Measurements from ENCODE around the gene R3HDML.

R3HDML gene

DNA sequence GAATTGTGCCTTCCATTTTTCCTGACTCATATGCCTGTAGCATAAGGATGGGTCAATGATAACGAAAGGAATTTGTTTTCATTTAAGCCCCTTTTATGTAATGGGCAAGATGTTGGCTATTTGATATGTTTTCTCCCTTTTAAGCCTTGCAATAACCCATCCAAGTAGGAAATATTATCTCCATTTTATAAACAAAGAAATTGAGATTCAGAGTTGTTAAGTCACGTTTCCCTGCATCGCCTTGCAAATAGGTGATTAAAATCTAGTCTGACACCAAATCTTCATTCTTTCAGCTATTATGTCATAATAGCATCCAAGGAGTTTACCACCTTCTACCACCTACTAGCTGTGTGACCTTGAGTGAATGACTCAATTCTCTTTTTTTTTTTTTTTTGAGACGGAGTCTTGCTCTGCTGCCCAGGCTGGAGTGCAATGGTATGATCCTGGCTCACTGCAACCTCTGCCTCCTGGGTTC, 25.7 kb downstream of the R3HDML start:
- H3K27ac ChIP-seq (replicated peaks), result no peak overlapping the region
- TF ChIP-seq, protein P1, sequence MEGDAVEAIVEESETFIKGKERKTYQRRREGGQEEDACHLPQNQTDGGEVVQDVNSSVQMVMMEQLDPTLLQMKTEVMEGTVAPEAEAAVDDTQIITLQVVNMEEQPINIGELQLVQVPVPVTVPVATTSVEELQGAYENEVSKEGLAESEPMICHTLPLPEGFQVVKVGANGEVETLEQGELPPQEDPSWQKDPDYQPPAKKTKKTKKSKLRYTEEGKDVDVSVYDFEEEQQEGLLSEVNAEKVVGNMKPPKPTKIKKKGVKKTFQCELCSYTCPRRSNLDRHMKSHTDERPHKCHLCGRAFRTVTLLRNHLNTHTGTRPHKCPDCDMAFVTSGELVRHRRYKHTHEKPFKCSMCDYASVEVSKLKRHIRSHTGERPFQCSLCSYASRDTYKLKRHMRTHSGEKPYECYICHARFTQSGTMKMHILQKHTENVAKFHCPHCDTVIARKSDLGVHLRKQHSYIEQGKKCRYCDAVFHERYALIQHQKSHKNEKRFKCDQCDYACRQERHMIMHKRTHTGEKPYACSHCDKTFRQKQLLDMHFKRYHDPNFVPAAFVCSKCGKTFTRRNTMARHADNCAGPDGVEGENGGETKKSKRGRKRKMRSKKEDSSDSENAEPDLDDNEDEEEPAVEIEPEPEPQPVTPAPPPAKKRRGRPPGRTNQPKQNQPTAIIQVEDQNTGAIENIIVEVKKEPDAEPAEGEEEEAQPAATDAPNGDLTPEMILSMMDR (IDR thresholded peaks at IDR 0.05; ENCODE audit: insufficient read depth, low read length), result no peak
- no peak for TF ChIP-seq POLR2AphosphoS5 (IDR thresholded peaks at IDR 0.05; ENCODE audit: low read depth)
- TF ChIP-seq GABPA (IDR thresholded peaks at IDR 0.05; ENCODE audit: low read depth), result no peak
- TF ChIP-seq, protein P2, sequence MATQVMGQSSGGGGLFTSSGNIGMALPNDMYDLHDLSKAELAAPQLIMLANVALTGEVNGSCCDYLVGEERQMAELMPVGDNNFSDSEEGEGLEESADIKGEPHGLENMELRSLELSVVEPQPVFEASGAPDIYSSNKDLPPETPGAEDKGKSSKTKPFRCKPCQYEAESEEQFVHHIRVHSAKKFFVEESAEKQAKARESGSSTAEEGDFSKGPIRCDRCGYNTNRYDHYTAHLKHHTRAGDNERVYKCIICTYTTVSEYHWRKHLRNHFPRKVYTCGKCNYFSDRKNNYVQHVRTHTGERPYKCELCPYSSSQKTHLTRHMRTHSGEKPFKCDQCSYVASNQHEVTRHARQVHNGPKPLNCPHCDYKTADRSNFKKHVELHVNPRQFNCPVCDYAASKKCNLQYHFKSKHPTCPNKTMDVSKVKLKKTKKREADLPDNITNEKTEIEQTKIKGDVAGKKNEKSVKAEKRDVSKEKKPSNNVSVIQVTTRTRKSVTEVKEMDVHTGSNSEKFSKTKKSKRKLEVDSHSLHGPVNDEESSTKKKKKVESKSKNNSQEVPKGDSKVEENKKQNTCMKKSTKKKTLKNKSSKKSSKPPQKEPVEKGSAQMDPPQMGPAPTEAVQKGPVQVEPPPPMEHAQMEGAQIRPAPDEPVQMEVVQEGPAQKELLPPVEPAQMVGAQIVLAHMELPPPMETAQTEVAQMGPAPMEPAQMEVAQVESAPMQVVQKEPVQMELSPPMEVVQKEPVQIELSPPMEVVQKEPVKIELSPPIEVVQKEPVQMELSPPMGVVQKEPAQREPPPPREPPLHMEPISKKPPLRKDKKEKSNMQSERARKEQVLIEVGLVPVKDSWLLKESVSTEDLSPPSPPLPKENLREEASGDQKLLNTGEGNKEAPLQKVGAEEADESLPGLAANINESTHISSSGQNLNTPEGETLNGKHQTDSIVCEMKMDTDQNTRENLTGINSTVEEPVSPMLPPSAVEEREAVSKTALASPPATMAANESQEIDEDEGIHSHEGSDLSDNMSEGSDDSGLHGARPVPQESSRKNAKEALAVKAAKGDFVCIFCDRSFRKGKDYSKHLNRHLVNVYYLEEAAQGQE (IDR thresholded peaks at IDR 0.05; ENCODE audit: insufficient replicate concordance, low read depth), result no peak
- TF ChIP-seq SPI1 (IDR thresholded peaks at IDR 0.05; ENCODE audit: borderline replicate concordance, low read depth), result no peak
- peaks cover under 1% of the 10 kb centered on the region for H3K27me3 ChIP-seq (ENCODE audit: insufficient read depth, poor library complexity, severe bottlenecking)
- DNase-seq (ENCODE audit: low read depth in 1 of 2, low spot score in 1 of 2), result no peak
- no peak overlapping the region for H3K4me3 ChIP-seq (replicated peaks; ENCODE audit: insufficient read depth, low read length)

DNA sequence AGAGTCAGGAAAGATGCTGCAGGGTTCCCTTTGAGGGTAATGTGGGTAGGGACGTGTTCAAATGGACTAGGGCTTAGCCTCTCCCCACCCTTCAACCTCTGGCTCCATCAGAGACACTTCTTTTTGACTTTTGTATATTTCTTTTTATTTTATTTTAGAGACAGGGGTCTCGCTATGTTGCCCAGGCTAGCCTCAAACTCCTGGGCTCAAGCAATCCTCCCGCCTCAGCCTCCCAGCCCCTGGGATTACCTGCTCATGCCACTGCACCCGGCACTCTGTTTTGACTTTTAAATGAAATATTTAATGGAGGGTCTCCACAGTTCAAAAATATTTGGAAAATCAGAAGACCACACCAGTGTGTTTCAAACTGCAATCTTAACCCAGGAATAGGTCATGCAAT, 27.2 kb downstream of the R3HDML start:
- Histone ChIP-seq H3K4me3 (replicated peaks; ENCODE audit: insufficient read depth, low read length) (no peak overlapping the region), H3K27ac (replicated peaks) (no peak overlapping the region), H3K27me3 (ENCODE audit: insufficient read depth, poor library complexity, severe bottlenecking) (no peaks in the 10 kb centered on the region)
- no peak for DNase-seq (ENCODE audit: low read depth in 1 of 2, low spot score in 1 of 2)
- no peak for TF ChIP-seq SPI1 (IDR thresholded peaks at IDR 0.05; ENCODE audit: borderline replicate concordance, low read depth)
- TF ChIP-seq GABPA (IDR thresholded peaks at IDR 0.05; ENCODE audit: low read depth), result no peak
- TF ChIP-seq, protein P1 (IDR thresholded peaks at IDR 0.05; ENCODE audit: insufficient read depth, low read length), result no peak
- no peak for TF ChIP-seq POLR2AphosphoS5 (IDR thresholded peaks at IDR 0.05; ENCODE audit: low read depth)
- TF ChIP-seq, protein P2 (IDR thresholded peaks at IDR 0.05; ENCODE audit: insufficient replicate concordance, low read depth), result no peak

DNA sequence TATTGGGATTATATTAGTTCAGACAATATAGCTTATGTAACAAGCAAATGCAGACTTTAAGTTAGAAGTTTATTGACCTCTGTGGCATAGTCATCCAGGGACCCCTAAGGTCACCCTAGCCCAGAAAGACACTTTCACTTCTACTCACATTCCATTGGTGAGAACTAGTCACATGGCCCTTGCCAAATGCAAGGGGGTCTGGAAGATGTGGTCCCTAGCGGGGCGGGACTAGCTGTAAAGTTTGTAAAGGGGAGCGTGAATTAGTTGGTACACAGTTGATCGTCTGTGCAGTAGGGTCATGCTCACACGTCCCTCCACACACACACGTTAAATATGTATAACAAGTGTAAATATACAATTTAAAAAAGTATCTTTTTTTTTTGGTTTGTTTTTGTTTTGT, 27.9 kb downstream of the R3HDML start:
- no peak overlapping the region for H3K4me3 ChIP-seq (replicated peaks; ENCODE audit: insufficient read depth, low read length)
- no peak for DNase-seq (ENCODE audit: low read depth in 1 of 2, low spot score in 1 of 2)
- TF ChIP-seq, protein P2 (IDR thresholded peaks at IDR 0.05; ENCODE audit: insufficient replicate concordance, low read depth), result no peak
- no peak for TF ChIP-seq SPI1 (IDR thresholded peaks at IDR 0.05; ENCODE audit: borderline replicate concordance, low read depth)
- TF ChIP-seq, protein P1 (IDR thresholded peaks at IDR 0.05; ENCODE audit: insufficient read depth, low read length), result no peak
- TF ChIP-seq POLR2AphosphoS5 (IDR thresholded peaks at IDR 0.05; ENCODE audit: low read depth), result no peak
- no peak for TF ChIP-seq GABPA (IDR thresholded peaks at IDR 0.05; ENCODE audit: low read depth)
- no peak overlapping the region for H3K27ac ChIP-seq (replicated peaks)
- no peaks in the 10 kb centered on the region for H3K27me3 ChIP-seq (ENCODE audit: insufficient read depth, poor library complexity, severe bottlenecking)

All from HL-60 (cell line).